Activated naive CD4-positive, alpha-beta T cell treated with anti-CD3 and anti-CD28 coated beads, Interleukin-2, amount 10 ng/mL, durations not matched to agents 5 hours and 36 hours (primary cell): ENCODE results near the gene LGALS7. TPM values are rescaled to one million over a fixed set of nuclear protein-coding genes. Genes with fewer than 3 reads are reported as not detected.

Experiments used
- total RNA-seq, 2 experiments: library from RNA; stranded (reverse); gene quantifications; one replicate each; pipeline ENCODE4 v1.2.3, GENCODE V29; 2021

The LGALS7 gene
- total RNA-seq = not detected

DNA sequence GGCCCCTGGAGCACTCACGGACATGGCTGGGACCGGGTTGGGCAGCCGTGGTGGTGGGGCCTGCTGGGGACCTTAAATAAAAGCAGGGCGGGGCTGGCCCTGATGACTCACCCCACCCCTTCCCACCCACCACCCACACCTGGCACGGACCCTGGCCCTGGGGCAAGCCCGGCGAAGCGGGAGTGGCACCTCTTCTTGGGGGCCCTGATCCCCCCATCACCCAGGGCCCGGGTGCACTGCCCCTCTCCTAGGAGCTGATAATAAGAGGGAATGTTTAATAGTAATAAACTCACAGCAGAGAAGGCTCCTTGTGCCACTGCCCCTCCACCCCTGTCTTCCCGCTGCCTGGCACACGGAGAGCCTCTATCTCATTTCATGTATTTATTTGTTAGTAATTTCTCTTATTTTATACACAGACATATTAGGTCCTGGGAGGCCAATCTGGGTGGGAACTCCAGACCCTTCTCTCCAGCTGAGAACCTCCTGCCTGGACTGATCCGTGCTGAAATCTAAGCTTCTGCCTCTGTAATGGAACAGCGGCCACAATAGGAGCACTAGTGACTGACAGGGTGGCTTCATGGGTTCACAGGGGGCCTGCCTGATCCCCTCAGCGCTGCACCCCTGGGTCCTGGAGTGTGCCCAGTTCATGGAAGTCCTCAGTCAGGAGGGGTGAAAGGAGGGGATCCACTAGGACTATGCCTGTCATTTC, at the start of gene LGALS7:
LGALS7 (minus strand) TSS at position 49 of the 709 bp plus-strand sequence; CDS start at position 24, 25 bp downstream.

GRCh38 chr19:38812841-38813320, 39.6 kb upstream of the LGALS7 start, which contains the start of gene LGALS4:
Gene LGALS4, minus strand, starts transcription at chr19:38812945. Its CDS starts 59 bp downstream, at chr19:38812886.

DNA sequence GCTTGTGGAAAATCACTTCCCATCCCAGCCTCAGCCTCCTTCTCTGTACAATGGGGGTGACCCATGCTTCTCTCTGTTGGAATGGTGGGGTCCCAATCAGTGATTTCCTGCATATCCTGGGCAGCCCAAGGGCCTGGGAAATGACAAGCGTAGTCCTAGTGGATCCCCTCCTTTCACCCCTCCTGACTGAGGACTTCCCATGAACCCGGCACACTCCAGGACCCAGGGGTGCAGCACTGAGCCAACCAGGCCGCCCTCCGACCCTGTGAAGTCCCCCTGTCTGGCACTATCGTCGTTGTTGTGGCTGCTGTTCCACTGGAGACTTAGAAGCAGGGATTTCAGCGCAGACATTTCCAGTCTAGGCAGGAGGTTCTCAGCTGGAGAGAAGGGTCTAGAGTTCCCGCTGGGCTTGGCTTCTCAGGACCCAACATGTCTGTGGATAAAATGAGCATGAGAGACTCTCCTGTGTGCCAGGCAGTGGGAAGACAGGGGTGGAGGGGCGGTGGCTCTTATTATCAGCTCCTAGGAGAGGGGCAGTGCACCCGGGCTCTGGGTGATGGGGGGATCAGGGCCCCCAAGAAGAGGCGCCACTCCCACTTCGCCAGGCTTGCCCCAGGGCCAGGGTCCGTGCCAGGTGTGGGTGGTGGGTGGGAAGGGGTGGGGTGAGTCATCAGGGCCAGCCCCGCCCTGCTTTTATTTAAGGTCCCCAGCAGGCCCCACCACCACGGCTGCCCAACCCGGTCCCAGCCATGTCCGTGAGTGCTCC, 15.3 kb upstream of the LGALS7 start, which contains the start of gene LGALS7B:
LGALS7B (plus strand) TSS at position 723 of the 766 bp plus-strand sequence; CDS start at position 750, 27 bp downstream.

GRCh38 chr19:38744298-38744681, 29.0 kb downstream of the LGALS7 start, which contains the start of gene CAPN12:
Gene CAPN12, minus strand, starts transcription at chr19:38744474. Its CDS starts 309 bp downstream, at chr19:38744165.

Other genes with a start within 250 kb of the LGALS7 start
- 100 to 1,000 TPM; 273 to 278 TPM for gene MAP4K1, start 155.6 kb downstream of the LGALS7 start, total RNA-seq
- gene EIF3K, start 154.3 kb downstream of the LGALS7 start, total RNA-seq = 100 to 1,000 TPM; 379 to 392 TPM
- 100 to 1,000 TPM; 316 to 318 TPM for gene ACTN4, start 125.9 kb downstream of the LGALS7 start, total RNA-seq
- gene CAPN12, start 29.0 kb downstream of the LGALS7 start, total RNA-seq = 10 to 100 TPM; 10.2 to 10.3 TPM
- gene LGALS7B, start 15.7 kb upstream of the LGALS7 start, total RNA-seq = not detected
- gene LGALS4, start 39.4 kb upstream of the LGALS7 start, total RNA-seq = 1 to 10 TPM; 1.6 to 2.2 TPM
- 100 to 1,000 TPM; 146 to 156 TPM for gene ECH1, start 58.3 kb upstream of the LGALS7 start, total RNA-seq
- gene HNRNPL, start 76.5 kb upstream of the LGALS7 start, total RNA-seq = 100 to 1,000 TPM; 430 to 450 TPM
- gene RINL, start 104.8 kb upstream of the LGALS7 start, total RNA-seq = 10 to 100 TPM; 56.6 to 64.4 TPM
- gene SIRT2, start 126.1 kb upstream of the LGALS7 start, total RNA-seq = 10 to 100 TPM; 44.2 to 47.9 TPM
- gene NFKBIB, start 126.5 kb upstream of the LGALS7 start, total RNA-seq = 10 to 100 TPM; 25.2 to 27.5 TPM
- gene CCER2, start 138.7 kb upstream of the LGALS7 start, total RNA-seq = under 1 TPM; 0.43 to 0.83 TPM
- 10 to 100 TPM; 31.1 to 31.7 TPM for gene SARS2, start 157.2 kb upstream of the LGALS7 start, total RNA-seq
- 10 to 100 TPM; 41.9 to 42.3 TPM for gene MRPS12, start 157.4 kb upstream of the LGALS7 start, total RNA-seq
- gene FBXO17, start 202.2 kb upstream of the LGALS7 start, total RNA-seq = not detected